HAP-1 (cell line): ENCODE measurements around the gene SCRN3.

Experiments
- DNase-seq, 2 experiments: peaks; one replicate each; pipeline ENCODE4 v3.0.0-alpha.2; 2016 to 2020; ENCODE audit warnings: low spot score in 2 of 2
- H3K27me3 ChIP-seq: fragments of 250-450 bp; sonication (Bioruptor Pico); 2 replicates; pipeline ENCODE4 v1.5.1; 2020; ENCODE audit warnings: low read depth, mild to moderate bottlenecking, moderate library complexity
- H3K36me3 ChIP-seq: fragments of 250-450 bp; sonication (Bioruptor Pico); replicated peaks from 2 replicates; pipeline ENCODE4 v1.5.1; 2020; ENCODE audit warnings: mild to moderate bottlenecking
- H3K4me1 ChIP-seq: fragments of 250-450 bp; sonication (Bioruptor Pico); 2 replicates; pipeline ENCODE4 v1.5.1; 2020; ENCODE audit warnings: mild to moderate bottlenecking
- H3K4me3 ChIP-seq: fragments of 250-450 bp; sonication (Bioruptor Pico); 2 replicates; pipeline ENCODE4 v1.5.1; 2020; ENCODE audit warnings: mild to moderate bottlenecking, moderate library complexity
- H3K9me3 ChIP-seq: fragments of 250-450 bp; sonication (Bioruptor Pico); 2 replicates; pipeline ENCODE4 v1.5.1; 2020; ENCODE audit warnings: mild to moderate bottlenecking, moderate library complexity
- in situ Hi-C: fragments of 300-500 bp; cut with MboI; formaldehyde crosslinking; loops from 3 replicates; pipeline ENCODE4 v1.14.3; 2020; ENCODE audit warnings: low sequenced_read_pairs, inconsistent platforms, mixed read lengths

Gene SCRN3

GRCh38 chr2:174431902-174432301, 36.4 kb downstream of the SCRN3 start:
- H3K27me3 ChIP-seq, result no peaks in the 10 kb centered on the region
- H3K4me1 ChIP-seq, result no peaks in the 10 kb centered on the region
- no peak overlapping the region for H3K4me3 ChIP-seq
- in situ Hi-C loops, result no loop called here
- no peak for DNase-seq
- H3K9me3 ChIP-seq, result no peaks in the 10 kb centered on the region
- H3K36me3 ChIP-seq, result peaks cover 4% of the 10 kb centered on the region; the same call in 1 of the 2 replicates

- in situ Hi-C loops, result no loop called here
- Histone ChIP-seq H3K27me3 (no peaks in the 10 kb centered on the region), H3K9me3 (no peaks in the 10 kb centered on the region), H3K36me3 (no peaks in the 10 kb centered on the region), H3K4me3 (no peak overlapping the region), H3K4me1 (no peaks in the 10 kb centered on the region)
- DNase-seq, result no peak
Observed at GRCh38 chr2:174436351-174436750, 40.8 kb downstream of the SCRN3 start.

GRCh38 chr2:174438146-174438886, 42.8 kb downstream of the SCRN3 start:
- Histone ChIP-seq H3K9me3 (no peaks in the 10 kb centered on the region), H3K4me1 (no peaks in the 10 kb centered on the region), H3K27me3 (no peaks in the 10 kb centered on the region), H3K4me3 (no peak overlapping the region), H3K36me3 (no peaks in the 10 kb centered on the region)
- in situ Hi-C loops, result no loop called here
- DNase-seq, result no peak

GRCh38 chr2:174439323-174439722, 43.8 kb downstream of the SCRN3 start:
- no peaks in the 10 kb centered on the region for H3K9me3 ChIP-seq
- in situ Hi-C loops, result no loop called here
- no peaks in the 10 kb centered on the region for H3K27me3 ChIP-seq
- no peak for DNase-seq
- H3K36me3 ChIP-seq, result no peaks in the 10 kb centered on the region
- no peak overlapping the region for H3K4me3 ChIP-seq
- no peaks in the 10 kb centered on the region for H3K4me1 ChIP-seq

- H3K9me3 ChIP-seq, result no peaks in the 10 kb centered on the region
- in situ Hi-C loops, result no loop called here
- H3K4me3 ChIP-seq, result no peak overlapping the region
- H3K36me3 ChIP-seq, result no peaks in the 10 kb centered on the region
- no peak for DNase-seq
- no peaks in the 10 kb centered on the region for H3K27me3 ChIP-seq
- no peaks in the 10 kb centered on the region for H3K4me1 ChIP-seq
Observed at GRCh38 chr2:174439950-174440349, 44.4 kb downstream of the SCRN3 start.

GRCh38 chr2:174442546-174443510, 47.3 kb downstream of the SCRN3 start:
- H3K4me1 ChIP-seq, result no peaks in the 10 kb centered on the region
- no peaks in the 10 kb centered on the region for H3K36me3 ChIP-seq
- no peak for DNase-seq
- no peaks in the 10 kb centered on the region for H3K9me3 ChIP-seq
- H3K4me3 ChIP-seq, result no peak overlapping the region
- in situ Hi-C loops, result no loop called here
- no peaks in the 10 kb centered on the region for H3K27me3 ChIP-seq

- Histone ChIP-seq H3K4me3 (no peak overlapping the region), H3K36me3 (no peaks in the 10 kb centered on the region), H3K4me1 (no peaks in the 10 kb centered on the region), H3K27me3 (no peaks in the 10 kb centered on the region), H3K9me3 (no peaks in the 10 kb centered on the region)
- DNase-seq, result no peak
- in situ Hi-C loops, result no loop called here
Observed at GRCh38 chr2:174444761-174445160, 49.2 kb downstream of the SCRN3 start.

GRCh38 chr2:174445248-174445647, 49.7 kb downstream of the SCRN3 start:
- H3K4me3 ChIP-seq, result no peak overlapping the region
- in situ Hi-C loops, result no loop called here
- no peak for DNase-seq
- H3K27me3 ChIP-seq, result no peaks in the 10 kb centered on the region
- H3K9me3 ChIP-seq, result no peaks in the 10 kb centered on the region
- H3K4me1 ChIP-seq, result no peaks in the 10 kb centered on the region
- H3K36me3 ChIP-seq, result no peaks in the 10 kb centered on the region

GRCh38 chr2:174446531-174446930, 51.0 kb downstream of the SCRN3 start:
- Histone ChIP-seq H3K4me3 (no peak overlapping the region), H3K36me3 (no peaks in the 10 kb centered on the region), H3K4me1 (no peaks in the 10 kb centered on the region), H3K27me3 (no peaks in the 10 kb centered on the region), H3K9me3 (no peaks in the 10 kb centered on the region)
- in situ Hi-C loops, result no loop called here
- no peak for DNase-seq

GRCh38 chr2:174449033-174449432, 53.5 kb downstream of the SCRN3 start:
- Histone ChIP-seq H3K36me3 (no peaks in the 10 kb centered on the region), H3K4me1 (no peaks in the 10 kb centered on the region), H3K27me3 (no peaks in the 10 kb centered on the region), H3K9me3 (no peaks in the 10 kb centered on the region), H3K4me3 (no peak overlapping the region)
- no peak for DNase-seq
- in situ Hi-C loops, result no loop called here

- in situ Hi-C loops, result no loop called here
- no peak for DNase-seq
- H3K4me3 ChIP-seq, result no peak overlapping the region
- H3K9me3 ChIP-seq, result no peaks in the 10 kb centered on the region
- H3K27me3 ChIP-seq, result no peaks in the 10 kb centered on the region
- no peaks in the 10 kb centered on the region for H3K36me3 ChIP-seq
- no peaks in the 10 kb centered on the region for H3K4me1 ChIP-seq
Observed at GRCh38 chr2:174450021-174450816, 54.7 kb downstream of the SCRN3 start.

- H3K27me3 ChIP-seq, result no peaks in the 10 kb centered on the region
- no peaks in the 10 kb centered on the region for H3K9me3 ChIP-seq
- H3K36me3 ChIP-seq, result no peaks in the 10 kb centered on the region
- in situ Hi-C loops, result no loop called here
- no peak overlapping the region for H3K4me3 ChIP-seq
- no peaks in the 10 kb centered on the region for H3K4me1 ChIP-seq
- no peak for DNase-seq
Observed at GRCh38 chr2:174454566-174454965, 59.0 kb downstream of the SCRN3 start.

- in situ Hi-C loops, result loop anchor here (10.0 kb wide), 1 partner anchor 234 kb away; no protein-coding TSS in a partner anchor
- Histone ChIP-seq H3K4me1 (no peaks in the 10 kb centered on the region), H3K4me3 (no peak overlapping the region), H3K27me3 (no peaks in the 10 kb centered on the region), H3K36me3 (no peaks in the 10 kb centered on the region), H3K9me3 (no peaks in the 10 kb centered on the region)
- no peak for DNase-seq
Observed at GRCh38 chr2:174461221-174461620, 65.7 kb downstream of the SCRN3 start.
